MCF 10A (cell line): ENCODE data around the gene ZBTB47. TPM values are rescaled to one million over a fixed set of nuclear protein-coding genes. Genes with fewer than 3 reads are reported as not detected.

Source experiments
- BruUV-seq: library from RNA; stranded (reverse); fragments of 400-500 nt; replicated peaks from 2 replicates; lab custom pipeline; 2021; lab: Mats Ljungman, UMichigan
- CTCF ChIA-PET: fragments of 300-600 bp; sonication (Branson Sonifier 250); formaldehyde crosslinking; extraction: SDS; loops from one replicate; lab custom pipeline; 2021; ENCODE audit warnings: antibody characterized with exemption, inconsistent platforms; lab: Yijun Ruan, JAX
- POLR2A ChIA-PET: fragments of 300-600, 350-650 bp; sonication (Branson Sonifier 250); formaldehyde crosslinking; extraction: SDS; loops from one replicate; lab custom pipeline; 2020; ENCODE audit warnings: antibody characterized with exemption, inconsistent platforms; lab: Yijun Ruan, JAX
- DNase-seq: peaks from one replicate; pipeline ENCODE4 v3.0.0-alpha.2; 2018; ENCODE audit not compliant: unreplicated experiment
- H3K27ac Mint-ChIP-seq: one replicate; pipeline ENCODE4 v1.8.0; 2022; ENCODE audit warnings: mild to moderate bottlenecking, low read depth, mixed read lengths; ENCODE audit not compliant: unreplicated experiment
- H3K27me3 Mint-ChIP-seq: one replicate; pipeline ENCODE4 v1.8.0; 2022; ENCODE audit warnings: mixed read lengths; ENCODE audit not compliant: insufficient read depth, unreplicated experiment
- H3K36me3 Mint-ChIP-seq: one replicate; pipeline ENCODE4 v1.8.0; 2022; ENCODE audit warnings: mild to moderate bottlenecking, moderate library complexity, mixed read lengths; ENCODE audit not compliant: insufficient read depth, unreplicated experiment
- H3K4me1 Mint-ChIP-seq: one replicate; pipeline ENCODE4 v1.8.0; 2022; ENCODE audit warnings: mixed read lengths; ENCODE audit not compliant: insufficient read depth, unreplicated experiment
- H3K4me3 Mint-ChIP-seq: one replicate; pipeline ENCODE4 v1.8.0; 2022; ENCODE audit warnings: mild to moderate bottlenecking, moderate library complexity, mixed read lengths; ENCODE audit not compliant: unreplicated experiment
- H3K9me3 Mint-ChIP-seq: one replicate; pipeline ENCODE4 v1.8.0; 2022; ENCODE audit warnings: mixed read lengths; ENCODE audit not compliant: unreplicated experiment
- intact Hi-C: fragments of 100-400 bp; cut with micrococcal nuclease; formaldehyde crosslinking; loops from 2 replicates; pipeline ENCODE4 v1.14.1; 2022
- total RNA-seq: library from RNA; stranded (reverse); gene quantifications from 2 replicates; pipeline ENCODE4 v1.2.3, GENCODE V29; 2022
- TF ChIP-seq, protein P1 (sequence below): fragments of 200-600 bp; IDR thresholded peaks from one replicate; pipeline ENCODE4 v1.8.0; 2022; ENCODE audit warnings: antibody characterized with exemption, mild to moderate bottlenecking; ENCODE audit not compliant: unreplicated experiment

The ZBTB47 gene
- total RNA-seq, 1 experiment from 2014 or later, result 10.9 TPM

DNA sequence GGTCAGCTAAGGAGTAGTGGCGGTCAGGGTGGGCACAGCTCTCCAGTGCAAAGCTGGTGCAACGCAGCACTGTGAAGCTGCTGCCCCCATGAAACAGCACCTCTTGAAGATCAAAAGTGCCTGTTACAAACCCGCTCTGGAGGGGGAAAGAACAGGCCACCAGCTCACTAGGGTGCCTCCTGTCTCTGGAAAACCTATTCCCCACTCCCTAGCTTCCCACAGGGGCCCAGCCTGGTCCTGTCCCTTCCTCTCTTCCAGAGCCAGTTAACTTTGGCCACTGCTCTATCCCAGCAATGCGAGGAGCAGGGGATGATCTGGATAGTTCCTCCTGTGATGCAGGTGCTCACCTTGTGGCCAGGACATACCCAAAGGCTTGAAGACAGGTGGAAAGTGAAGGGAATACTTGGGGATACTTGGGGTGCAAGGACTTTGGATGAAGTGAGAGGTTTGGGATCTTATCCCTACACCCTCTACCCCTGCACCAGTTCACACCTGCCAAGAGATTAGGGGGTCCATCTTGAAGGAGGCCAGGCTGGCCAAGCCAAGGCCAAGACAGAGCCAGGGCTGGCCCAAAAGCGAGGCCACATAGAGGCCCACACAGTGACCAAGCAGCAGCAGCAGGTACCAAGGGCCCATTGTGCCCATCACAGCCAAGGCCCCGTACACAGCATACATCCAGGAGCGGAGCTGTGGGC is 44.9 kb downstream of the ZBTB47 start:
- ChIA-PET POLR2A (no interaction called here), CTCF (interaction anchor here (0.6 kb wide), 1 partner anchor 22 kb away, joined by 3 read pairs; no protein-coding TSS in a partner anchor)
- Mint-ChIP-seq H3K36me3 (no peaks in the 10 kb centered on the region), H3K27ac (no peak overlapping the region), H3K9me3 (no peaks in the 10 kb centered on the region), H3K4me3 (no peak overlapping the region), H3K4me1 (peaks cover 8% of the 10 kb centered on the region), H3K27me3 (no peaks in the 10 kb centered on the region)
- TF ChIP-seq, protein P1, sequence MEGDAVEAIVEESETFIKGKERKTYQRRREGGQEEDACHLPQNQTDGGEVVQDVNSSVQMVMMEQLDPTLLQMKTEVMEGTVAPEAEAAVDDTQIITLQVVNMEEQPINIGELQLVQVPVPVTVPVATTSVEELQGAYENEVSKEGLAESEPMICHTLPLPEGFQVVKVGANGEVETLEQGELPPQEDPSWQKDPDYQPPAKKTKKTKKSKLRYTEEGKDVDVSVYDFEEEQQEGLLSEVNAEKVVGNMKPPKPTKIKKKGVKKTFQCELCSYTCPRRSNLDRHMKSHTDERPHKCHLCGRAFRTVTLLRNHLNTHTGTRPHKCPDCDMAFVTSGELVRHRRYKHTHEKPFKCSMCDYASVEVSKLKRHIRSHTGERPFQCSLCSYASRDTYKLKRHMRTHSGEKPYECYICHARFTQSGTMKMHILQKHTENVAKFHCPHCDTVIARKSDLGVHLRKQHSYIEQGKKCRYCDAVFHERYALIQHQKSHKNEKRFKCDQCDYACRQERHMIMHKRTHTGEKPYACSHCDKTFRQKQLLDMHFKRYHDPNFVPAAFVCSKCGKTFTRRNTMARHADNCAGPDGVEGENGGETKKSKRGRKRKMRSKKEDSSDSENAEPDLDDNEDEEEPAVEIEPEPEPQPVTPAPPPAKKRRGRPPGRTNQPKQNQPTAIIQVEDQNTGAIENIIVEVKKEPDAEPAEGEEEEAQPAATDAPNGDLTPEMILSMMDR, result no peak
- BruUV-seq, result no TSS peak
- intact Hi-C loops, result no loop called here
- no peak for DNase-seq

DNA sequence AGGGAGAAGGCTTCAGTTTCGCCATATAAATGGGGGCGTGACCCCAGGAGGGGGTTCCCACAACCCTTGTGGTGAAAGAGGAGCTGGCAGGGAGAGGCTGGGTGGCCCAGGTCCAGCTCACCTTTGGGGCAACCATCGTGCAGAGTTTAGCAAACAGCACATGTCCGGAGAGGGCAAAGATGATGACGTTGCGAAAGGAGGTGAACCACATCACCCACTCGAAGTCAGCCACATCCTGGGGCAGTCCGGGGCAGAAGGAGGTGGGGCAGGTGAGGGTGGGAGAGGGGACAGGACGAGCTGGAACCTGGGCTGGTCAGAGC is 45.4 kb downstream of the ZBTB47 start:
- no TSS peak for BruUV-seq

DNA sequence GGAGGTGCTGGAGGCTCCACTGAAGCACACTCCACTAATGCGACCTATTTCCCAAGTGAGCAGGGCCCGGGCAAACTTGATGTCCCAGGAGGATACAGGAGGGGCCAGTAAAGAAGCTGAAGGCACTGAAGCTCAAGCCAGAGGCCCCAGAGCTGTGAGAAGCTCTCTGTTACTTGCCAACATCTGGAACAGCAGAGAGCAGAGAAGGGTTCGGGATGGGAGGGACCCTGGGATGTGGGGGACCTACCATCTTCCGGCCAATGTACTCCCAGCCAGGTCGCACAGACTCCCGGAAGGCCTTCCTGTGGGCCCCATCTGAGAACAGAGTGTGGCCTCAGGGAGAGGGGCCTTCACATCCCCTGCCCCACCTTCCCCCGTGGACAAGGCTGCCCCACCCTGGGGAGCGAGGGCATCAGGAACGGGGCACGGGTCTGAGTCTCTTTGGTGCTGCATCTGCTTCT is 46.0 kb downstream of the ZBTB47 start:
- no peaks in the 10 kb centered on the region for H3K27me3 Mint-ChIP-seq
- TF ChIP-seq, protein P1, result no peak
- ChIA-PET CTCF (interaction anchor here (0.6 kb wide), 1 partner anchor 14 kb away, joined by 3 read pairs; no protein-coding TSS in a partner anchor), POLR2A (interaction anchor here (0.7 kb wide), 1 partner anchor 10 kb away, joined by 3 read pairs; no protein-coding TSS in a partner anchor)
- BruUV-seq, result no TSS peak
- no peaks in the 10 kb centered on the region for H3K9me3 Mint-ChIP-seq
- intact Hi-C loops, result no loop called here
- H3K27ac Mint-ChIP-seq, result no peak overlapping the region
- no peak overlapping the region for H3K4me3 Mint-ChIP-seq
- peaks cover 8% of the 10 kb centered on the region for H3K4me1 Mint-ChIP-seq
- H3K36me3 Mint-ChIP-seq, result no peaks in the 10 kb centered on the region
- no peak for DNase-seq

More for the DNA sequence above, 45.4 kb downstream of the ZBTB47 start:
- Mint-ChIP-seq H3K4me1 (peaks cover 8% of the 10 kb centered on the region), H3K4me3 (no peak overlapping the region), H3K9me3 (no peaks in the 10 kb centered on the region), H3K27ac (no peak overlapping the region), H3K27me3 (no peaks in the 10 kb centered on the region), H3K36me3 (no peaks in the 10 kb centered on the region)
- intact Hi-C loops, result no loop called here
- TF ChIP-seq, protein P1, result no peak
- ChIA-PET CTCF (no interaction called here), POLR2A (interaction anchor here (0.7 kb wide), 1 partner anchor 10 kb away, joined by 3 read pairs; no protein-coding TSS in a partner anchor)
- DNase-seq, result peak; percentile 53

DNA sequence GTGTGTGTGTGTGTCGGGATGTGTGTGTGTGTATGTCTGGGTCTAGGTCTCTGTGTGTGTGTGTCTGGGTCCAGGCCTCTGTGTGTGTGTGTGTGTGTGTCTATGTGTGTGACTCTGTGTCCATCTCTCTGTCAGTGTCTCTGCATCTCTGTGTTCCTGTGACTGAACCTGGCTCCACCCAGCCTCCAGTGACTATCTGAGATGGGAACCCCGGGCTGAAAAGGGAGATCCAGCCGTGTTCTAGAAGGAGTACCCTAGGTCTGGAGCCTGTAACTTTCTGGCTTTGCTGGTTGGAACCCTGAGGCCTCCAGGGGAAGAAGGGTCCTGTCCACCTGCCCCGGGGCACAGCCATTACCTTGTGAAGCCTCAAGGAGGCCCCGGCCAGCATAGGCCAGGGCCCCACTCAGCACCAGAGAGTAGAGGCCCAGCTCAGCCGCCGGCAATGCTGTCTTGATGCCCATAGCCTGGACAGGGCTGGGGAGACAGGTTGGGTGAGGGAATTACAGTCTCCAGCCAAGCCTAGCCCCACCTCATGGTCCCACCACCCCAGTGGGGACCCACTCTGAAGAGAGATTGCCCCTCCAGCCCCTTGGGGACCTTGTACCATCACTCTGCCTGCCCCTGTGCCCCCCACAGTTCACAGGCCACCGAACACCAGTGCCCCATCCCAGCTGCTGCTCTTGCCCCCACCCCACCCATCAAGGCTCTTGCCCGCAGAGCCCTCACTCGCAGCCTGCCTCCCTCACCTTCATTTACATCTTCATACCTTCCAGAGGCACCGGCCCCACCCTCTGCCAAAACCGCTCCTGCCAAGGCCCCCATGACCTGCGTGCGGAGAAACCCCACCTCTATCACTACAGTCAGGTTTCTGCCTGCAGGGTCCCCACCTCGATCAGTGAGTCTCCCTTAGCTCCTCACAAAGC is 47.1 kb downstream of the ZBTB47 start:
- peaks cover 8% of the 10 kb centered on the region for H3K4me1 Mint-ChIP-seq
- ChIA-PET POLR2A (no interaction called here), CTCF (interaction anchor here (0.6 kb wide), 1 partner anchor 324 kb away, joined by 4 read pairs; no protein-coding TSS in a partner anchor)
- no peaks in the 10 kb centered on the region for H3K27me3 Mint-ChIP-seq
- intact Hi-C loops, result no loop called here
- TF ChIP-seq, protein P1, result no peak
- no peaks in the 10 kb centered on the region for H3K36me3 Mint-ChIP-seq
- BruUV-seq, result no TSS peak
- DNase-seq, result no peak
- H3K27ac Mint-ChIP-seq, result no peak overlapping the region
- no peak overlapping the region for H3K4me3 Mint-ChIP-seq
- no peaks in the 10 kb centered on the region for H3K9me3 Mint-ChIP-seq
